IPS-11a (cell line): ENCODE results near the gene VTCN1.
"Not testable (repeated sequence)": the region's sequence is repeated elsewhere in the genome, so short reads cannot be mapped to it uniquely, and the experiment has no call there.

Experiments used
- H3K4me3 ChIP-seq: one replicate; pipeline ENCODE4 v1.5.1; 2013; ENCODE audit warnings: low read depth, low read length, control low read depth

The VTCN1 gene

DNA sequence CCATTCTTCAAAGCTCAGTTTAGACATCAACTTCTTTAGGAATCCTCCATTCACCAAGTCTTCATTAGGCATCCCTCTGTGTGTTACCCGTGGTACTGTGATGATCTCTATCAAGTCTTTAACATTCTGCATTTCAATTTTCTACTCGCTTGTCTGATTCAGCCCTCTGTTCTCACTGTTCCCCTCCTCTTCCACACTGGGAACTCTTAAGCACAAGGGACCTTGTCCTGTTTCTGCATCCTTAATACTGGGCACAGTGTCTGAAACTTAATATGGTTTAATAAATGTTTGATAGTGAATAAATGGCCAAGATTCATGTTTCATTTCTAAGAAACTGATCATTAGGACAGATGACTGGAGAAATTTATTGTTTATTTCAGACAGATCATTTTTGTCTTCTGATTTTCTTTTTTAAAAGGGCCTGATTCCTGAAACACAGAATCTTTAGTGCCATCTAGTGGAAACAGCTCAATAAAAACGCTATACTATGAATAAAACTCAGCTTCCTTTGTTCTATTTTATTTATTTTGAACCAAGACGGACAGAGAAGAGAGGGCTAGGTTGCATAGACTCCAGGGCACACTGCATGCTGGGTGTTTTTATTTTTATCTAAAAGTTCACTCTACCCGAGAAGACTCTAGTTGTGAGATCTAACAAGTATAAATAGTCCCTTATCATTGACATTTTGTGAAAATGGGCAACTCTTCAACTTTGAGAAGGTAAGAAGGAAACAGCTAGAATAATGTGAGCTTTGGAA, 82.2 kb downstream of the VTCN1 start:
- no peak overlapping the region for H3K4me3 ChIP-seq

DNA sequence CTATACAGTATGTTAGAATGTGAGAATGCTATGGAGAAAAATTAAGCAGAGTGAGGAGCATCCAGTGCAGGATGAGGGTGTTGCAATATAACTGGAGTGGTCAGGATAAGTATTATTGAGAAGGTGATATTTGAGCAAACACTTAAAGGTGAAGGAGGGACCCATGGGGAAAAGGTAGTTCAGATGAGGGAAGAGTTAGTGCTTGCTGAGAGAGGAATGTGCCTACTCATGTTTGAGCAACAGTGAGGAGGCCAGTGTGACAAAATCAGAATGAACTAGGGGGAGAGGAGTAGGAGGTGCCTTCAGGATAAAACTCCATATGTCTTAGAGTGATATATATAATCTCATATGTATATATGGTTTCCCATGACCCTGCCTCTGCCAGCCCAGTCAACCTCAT, 82.9 kb downstream of the VTCN1 start:
- H3K4me3 ChIP-seq: no peak overlapping the region

DNA sequence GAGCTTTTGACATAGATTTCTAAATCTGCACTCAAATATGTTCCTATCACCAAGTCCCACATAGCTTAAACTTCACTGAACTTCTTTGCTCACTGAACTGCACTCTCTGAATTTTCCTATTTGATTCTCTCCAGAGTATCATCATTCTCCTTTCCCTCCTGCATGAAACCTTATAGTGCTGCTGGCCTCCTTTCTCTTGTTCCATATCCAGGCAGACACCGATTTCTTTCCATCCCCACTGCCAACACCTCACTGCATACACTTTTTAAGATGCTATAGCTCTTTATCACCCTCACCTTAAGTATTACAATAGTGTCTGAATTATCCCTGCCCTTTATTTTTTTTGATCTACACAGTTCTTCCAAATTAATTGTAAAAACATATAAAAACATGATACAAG, 86.1 kb downstream of the VTCN1 start:
- no peak overlapping the region for H3K4me3 ChIP-seq

DNA sequence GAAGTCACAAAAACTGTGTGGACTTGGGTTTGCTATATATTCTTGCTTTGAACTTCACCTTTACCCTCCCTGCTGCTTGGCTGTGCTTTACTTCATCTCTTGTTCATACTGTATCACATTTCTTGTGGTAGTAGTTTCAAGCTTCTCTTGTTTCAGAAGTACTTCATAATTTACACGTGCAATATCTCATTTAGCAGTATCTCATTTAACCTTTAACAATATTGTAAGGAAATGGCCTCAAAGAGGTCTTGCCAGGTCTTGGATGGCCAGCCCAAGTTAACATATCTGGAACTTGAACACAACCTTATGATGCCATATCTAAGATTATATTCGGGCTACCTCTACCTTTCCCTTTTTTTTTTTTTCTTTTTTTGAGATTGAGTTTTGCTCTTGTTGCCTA, 87.5 kb downstream of the VTCN1 start:
- no peak overlapping the region for H3K4me3 ChIP-seq

GRCh38 chr1:117122330-117123025, 88.2 kb downstream of the VTCN1 start:
- peak overlapping the region; percentile 91 for H3K4me3 ChIP-seq

GRCh38 chr1:117121589-117122329, 89.0 kb downstream of the VTCN1 start, which contains the start of gene TRIM45:
TRIM45 (minus strand) TSS chr1:117121749; CDS start chr1:117121201, 548 bp downstream.
- peak within 1 kb of the TSS; percentile 91 for H3K4me3 ChIP-seq

DNA sequence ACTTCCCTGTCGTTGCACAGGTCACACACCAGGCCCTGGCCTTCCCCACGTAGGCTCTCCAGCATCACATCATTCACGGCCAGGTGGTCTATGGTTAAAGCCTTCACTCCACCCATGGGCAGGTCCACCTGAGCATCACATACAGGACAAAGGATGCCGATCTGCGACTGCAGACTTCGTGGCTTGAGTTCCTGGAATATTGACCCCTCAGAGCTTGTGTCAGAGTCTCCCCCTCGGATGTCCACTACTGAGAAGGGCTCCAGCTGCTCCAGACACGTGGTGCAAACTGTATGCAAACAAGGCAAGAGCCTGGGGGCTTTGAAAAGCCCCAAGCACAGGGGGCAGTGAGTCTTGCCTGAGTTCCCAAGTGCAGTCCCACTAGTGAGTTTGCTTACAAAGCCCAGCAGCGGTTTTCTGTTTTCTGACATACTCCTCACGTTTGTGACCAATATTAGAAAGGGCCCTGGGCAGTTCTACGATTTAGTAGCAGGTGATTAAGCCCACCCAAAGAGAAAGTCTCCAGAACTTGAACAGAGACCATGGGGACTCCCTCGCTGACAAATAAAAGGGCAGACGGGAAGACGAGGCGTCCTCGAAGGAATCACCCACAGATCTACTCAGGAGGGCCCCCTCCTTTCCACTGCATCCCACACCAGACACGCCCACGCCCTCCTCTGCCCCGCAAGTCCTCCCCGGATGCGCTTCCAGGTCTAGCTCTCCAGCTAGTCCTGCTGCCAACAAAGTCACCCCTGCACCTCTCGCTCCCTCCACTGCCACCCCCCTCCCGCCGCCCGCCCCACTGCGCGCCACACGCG, 89.7 kb downstream of the VTCN1 start:
- H3K4me3 ChIP-seq: peak overlapping the region; percentile 91

DNA sequence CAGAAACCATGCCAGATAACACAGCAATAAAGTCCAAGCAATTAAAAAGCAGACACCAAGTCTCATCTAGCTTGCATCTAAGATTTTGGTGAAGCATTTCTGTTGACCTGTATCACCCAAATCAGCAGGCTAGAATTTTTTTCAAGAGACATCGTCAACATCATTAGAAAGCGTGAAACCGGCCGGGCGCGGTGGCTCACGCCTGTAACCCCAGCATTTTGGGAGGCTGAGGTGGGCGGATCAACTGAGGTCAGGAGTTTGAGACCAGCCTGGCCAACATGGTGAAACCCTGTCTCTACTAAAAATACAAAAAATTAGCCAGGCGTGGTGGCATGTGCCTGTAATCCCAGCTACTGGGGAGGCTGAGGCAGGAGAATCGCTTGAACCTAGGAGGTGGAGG, 91.6 kb downstream of the VTCN1 start:
- H3K4me3 ChIP-seq: not testable (repeated sequence)

DNA sequence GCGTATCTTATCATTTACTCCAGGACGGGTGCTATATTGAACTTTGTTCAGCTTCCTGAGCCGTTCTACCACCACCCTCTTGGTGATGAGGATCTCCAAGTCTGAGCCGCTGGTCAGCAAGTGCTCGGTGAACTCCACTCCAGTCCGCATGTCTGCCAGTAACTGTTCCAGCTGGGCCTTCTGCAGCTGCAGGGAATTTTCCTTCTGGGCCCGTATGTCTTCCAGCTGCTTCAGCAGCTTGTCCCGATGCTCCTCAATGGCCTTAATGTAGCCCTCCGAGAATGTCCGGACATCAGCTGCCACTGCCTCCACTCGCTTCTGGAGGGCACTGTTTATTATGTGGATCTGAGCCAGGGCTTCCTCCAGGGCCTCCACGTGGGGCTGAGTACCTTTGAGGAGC, 92.6 kb downstream of the VTCN1 start:
- H3K4me3 ChIP-seq: no peak overlapping the region

- H3K4me3 ChIP-seq: no peak overlapping the region
Measured at GRCh38 chr1:117117697-117118096, 93.0 kb downstream of the VTCN1 start.

DNA sequence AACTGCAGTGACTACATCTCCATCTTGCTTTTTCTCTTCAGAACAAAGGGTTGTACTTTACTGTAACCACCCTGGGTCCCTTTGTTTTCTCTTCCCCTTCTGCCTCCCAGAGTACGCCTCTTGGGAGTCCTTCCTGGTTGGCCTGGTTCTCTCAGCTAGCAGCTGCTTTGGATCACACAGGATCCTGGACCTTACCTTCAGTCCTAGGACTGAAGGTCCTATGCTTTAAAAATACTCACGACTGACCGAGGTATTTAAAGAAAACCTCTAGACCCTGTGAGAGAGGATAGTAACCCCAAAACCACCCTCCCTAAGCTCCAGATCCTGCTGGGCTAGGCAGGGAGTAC, 94.0 kb downstream of the VTCN1 start:
- no peak overlapping the region for H3K4me3 ChIP-seq

GRCh38 chr1:117116090-117116783, 94.5 kb downstream of the VTCN1 start:
- H3K4me3 ChIP-seq: no peak overlapping the region

DNA sequence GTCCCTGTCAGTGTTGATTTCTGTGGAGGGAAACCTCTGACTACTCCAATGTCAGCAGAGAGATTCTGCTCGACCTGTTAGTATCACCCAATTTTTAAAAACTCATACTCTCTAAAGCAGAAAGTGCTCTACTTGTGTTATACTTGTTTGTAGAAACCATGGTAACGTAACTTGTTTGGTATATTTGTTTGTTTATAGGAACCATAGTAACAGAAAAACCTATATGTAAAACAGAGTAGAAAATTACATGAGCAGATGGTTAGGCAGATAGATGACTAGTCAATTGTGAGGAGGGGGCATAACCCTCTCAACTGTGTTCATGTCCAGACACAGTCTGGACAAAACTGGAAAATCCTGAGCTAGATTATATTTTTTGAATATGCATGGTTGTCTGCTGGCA, 95.8 kb downstream of the VTCN1 start:
- no peak overlapping the region for H3K4me3 ChIP-seq

- H3K4me3 ChIP-seq: no peak overlapping the region
Measured at GRCh38 chr1:117113199-117113598, 97.5 kb downstream of the VTCN1 start.

DNA sequence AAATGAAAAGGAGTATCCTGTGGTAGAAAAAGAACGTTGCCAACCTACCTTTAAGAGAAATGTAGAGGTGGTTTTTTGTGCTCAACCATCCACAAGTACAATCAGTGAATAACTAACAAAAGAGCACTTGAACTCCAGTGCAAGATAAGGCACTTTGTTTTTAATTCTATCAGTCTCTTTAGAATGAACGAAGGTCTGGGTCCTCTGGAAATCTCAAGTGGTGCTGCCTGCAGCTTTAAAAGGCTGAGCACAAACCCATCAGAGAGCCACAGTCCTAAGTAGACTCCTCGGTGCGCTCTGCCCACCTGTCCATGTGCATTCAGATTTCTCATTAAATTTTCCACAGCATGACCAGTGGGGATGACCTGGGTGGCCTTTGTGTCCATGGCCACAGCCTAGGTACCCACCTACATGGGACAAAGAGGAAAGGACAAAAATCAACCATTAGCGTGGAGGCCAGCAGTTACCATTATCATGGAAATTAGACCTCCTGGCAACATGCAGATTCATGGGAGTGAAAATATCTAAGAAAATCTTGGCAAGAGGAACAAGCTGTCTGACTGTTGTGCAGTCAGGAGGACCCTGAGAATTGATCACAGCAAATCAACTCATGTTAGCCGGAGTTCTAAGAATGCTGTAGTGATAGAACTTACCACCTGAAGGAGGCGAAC, 98.5 kb downstream of the VTCN1 start:
- H3K4me3 ChIP-seq: no peak overlapping the region

GRCh38 chr1:117110774-117111173, 100.0 kb downstream of the VTCN1 start:
- no peak overlapping the region for H3K4me3 ChIP-seq

DNA sequence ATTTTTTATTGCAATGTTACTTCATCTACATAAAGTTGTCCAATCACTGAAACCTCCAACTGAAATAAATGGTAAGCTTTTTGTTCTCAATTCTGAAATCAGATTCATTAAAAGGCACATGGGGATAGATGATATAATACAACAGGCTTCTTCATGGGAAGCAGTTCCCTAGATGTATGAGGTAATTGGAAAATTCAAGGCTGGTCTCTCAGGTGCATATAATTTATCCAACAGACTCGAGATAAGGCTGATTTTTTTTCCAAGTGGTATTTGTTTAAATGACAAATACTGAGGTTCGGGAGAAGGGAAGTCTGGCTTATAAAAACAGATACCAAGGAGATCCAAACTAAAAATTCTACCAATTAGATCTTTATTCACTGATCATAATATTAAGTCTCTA, 103.4 kb downstream of the VTCN1 start:
- no peak overlapping the region for H3K4me3 ChIP-seq

GRCh38 chr1:117106478-117106877, 104.2 kb downstream of the VTCN1 start:
- H3K4me3 ChIP-seq: no peak overlapping the region

DNA sequence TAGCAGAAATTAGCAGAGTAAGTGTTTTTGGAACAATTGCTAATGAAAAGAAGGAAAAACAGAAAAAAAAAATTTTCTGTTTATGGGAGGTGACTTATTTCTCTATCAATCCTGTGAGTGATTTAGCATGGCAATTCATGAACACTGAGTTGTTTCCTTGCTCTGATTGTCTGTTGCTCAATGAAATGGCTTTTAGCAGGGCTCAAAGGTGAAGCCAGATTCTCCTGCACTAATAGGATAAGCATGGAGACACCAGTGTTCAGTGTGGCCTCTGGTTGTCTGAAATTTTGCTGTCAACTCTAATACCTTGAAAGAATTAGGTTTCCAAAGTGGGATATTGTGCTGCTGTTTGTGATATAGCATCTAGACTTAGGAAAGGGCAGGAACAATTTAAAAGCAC, 105.0 kb downstream of the VTCN1 start:
- H3K4me3 ChIP-seq: no peak overlapping the region

GRCh38 chr1:117104986-117105385, 105.7 kb downstream of the VTCN1 start:
- H3K4me3 ChIP-seq: no peak overlapping the region
